Measurements from ENCODE around the gene GPRC5B. TPM values are rescaled to one million over a fixed set of nuclear protein-coding genes. Genes with fewer than 3 reads are reported as not detected.
A peak's percentile ranks its signal among the peaks of the same experiment; 100 is the strongest.

The GPRC5B gene
- 10 to 100 TPM; 24.3 to 88.4 (median 46.9) TPM for total RNA-seq
- polyA plus RNA-seq, result 10 to 100 TPM; 44.7 to 99.9 TPM
- long read RNA-seq, donor 1, full-length matches to known transcripts, result 215 of 312 reads
- long read RNA-seq, donor 1, partial matches to known transcripts, result 53 of 312 reads
- long read RNA-seq, donor 1, other reads (novel, unspliced or antisense), result 44 of 312 reads
- long read RNA-seq, donor 2, full-length matches to known transcripts, result 4 of 4 reads
- long read RNA-seq, donor 2, partial matches to known transcripts, result 0 of 4 reads
- long read RNA-seq, donor 2, other reads (novel, unspliced or antisense), result 0 of 4 reads
- long read RNA-seq, donor 3, full-length matches to known transcripts, result 83 of 110 reads
- long read RNA-seq, donor 3, partial matches to known transcripts, result 6 of 110 reads
- long read RNA-seq, donor 3, other reads (novel, unspliced or antisense), result 21 of 110 reads

DNA sequence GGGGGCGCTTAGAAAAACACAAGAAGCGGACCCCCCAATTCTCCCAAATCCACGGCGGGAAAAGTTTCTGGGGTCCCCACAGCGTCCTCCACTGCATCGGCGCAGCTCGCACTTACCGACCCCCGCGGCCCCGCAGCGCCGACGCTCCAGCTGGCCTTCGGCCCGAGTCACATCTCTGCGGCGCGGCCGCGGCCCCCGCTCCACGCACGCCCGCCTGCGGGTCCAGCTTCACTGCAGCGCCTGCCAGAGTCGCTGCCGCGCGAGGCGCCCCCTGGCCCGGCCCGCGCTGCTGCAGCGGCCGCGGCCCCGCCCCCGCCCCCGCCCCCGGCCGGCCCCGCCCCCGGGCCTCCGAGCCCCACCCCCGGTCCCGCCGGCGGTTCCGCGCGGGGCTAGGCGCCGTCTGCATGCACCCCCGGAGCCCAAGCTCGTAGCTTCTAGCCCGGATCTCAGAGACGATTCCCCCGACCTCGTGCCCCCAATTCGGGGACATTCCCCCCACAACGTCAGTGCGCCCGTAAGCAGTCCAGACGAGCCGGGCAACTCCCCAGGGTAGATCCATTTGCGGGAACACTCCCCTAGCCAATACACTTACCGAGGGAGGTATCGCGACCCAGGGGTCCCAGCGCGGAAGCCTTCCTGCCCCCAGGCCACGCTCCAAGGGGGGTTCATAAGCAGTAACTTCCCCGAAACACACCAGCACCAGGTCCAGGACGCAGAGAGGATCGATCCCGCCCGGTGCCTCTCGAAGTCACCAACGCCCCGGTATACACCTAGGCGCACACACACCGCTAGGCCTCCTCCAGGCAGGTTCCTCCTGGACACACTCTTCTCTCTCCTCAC is at the start of gene GPRC5B:
Gene GPRC5B, minus strand, starts transcription at position 238 of the 840 bp plus-strand sequence. CDS start 12,003 bp downstream, outside the sequence.
- Histone ChIP-seq H3K27ac (peak within 1 kb of the TSS; percentile 48 to 70), H3K36me3 (no peaks in the 10 kb centered on the region), H3K9me3 (no peaks in the 10 kb centered on the region), H3K4me1 (ENCODE audit: insufficient read depth) (peaks cover 14% of the 10 kb centered on the region), H3K27me3 (no peaks in the 10 kb centered on the region), H3K4me3 (peak within 1 kb of the TSS; percentile 62)
- WGBS, 3 donors, result 2 to 4% (median 3%) methylated on average over 38 to 84 of the region's 85 CpGs
- DNase-seq, result peak; percentile 62 to 82 (median 76)
- TF ChIP-seq POLR2A (IDR thresholded peaks at IDR 0.05) (no peak), EP300 (IDR thresholded peaks at IDR 0.05) (no peak), CTCF (IDR thresholded peaks at IDR 0.05) (no peak)
- intact Hi-C loops (cut with DNase I), result loop anchor here (2.0 to 5.0 kb wide), 5 partner anchors 168 to 323 kb away; partner anchors contain the start of genes IQCK (in 1 of the 4) and KNOP1 (in 1 of the 4)

DNA sequence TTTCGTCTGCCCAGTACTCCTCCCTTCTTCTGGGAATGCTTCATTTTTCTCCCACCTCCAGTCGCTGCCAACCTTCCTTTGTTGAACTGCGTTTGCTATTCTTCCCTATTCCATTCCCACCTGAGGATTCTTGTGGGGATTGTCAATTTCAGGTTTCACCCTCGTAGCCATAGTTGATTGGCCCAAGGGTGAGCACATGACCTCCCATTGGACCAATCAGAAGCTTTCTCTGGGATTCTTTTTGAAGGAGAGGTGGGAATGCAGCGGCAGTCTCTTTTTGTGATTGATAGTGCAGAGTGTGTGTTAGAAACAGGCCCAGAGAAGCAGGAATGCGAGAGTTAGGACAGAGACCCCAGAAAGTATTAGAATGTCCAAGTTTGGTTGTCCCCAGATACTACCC is 49.1 kb upstream of the GPRC5B start:
- no peaks in the 10 kb centered on the region for H3K4me1 ChIP-seq (ENCODE audit: insufficient read depth)
- no peak for TF ChIP-seq EP300 (IDR thresholded peaks at IDR 0.05)
- TF ChIP-seq POLR2A (IDR thresholded peaks at IDR 0.05), result no peak
- TF ChIP-seq CTCF (IDR thresholded peaks at IDR 0.05), result no peak
- H3K4me3 ChIP-seq, result no peak overlapping the region
- no peaks in the 10 kb centered on the region for H3K36me3 ChIP-seq
- H3K27ac ChIP-seq, result no peak overlapping the region
- intact Hi-C loops (cut with DNase I), result no loop called here
- no peaks in the 10 kb centered on the region for H3K27me3 ChIP-seq
- WGBS, 3 donors, result 57 to 73% (median 59%) methylated on average over 6 of the region's 6 CpGs
- no peak for DNase-seq
- H3K9me3 ChIP-seq, result no peaks in the 10 kb centered on the region

DNA sequence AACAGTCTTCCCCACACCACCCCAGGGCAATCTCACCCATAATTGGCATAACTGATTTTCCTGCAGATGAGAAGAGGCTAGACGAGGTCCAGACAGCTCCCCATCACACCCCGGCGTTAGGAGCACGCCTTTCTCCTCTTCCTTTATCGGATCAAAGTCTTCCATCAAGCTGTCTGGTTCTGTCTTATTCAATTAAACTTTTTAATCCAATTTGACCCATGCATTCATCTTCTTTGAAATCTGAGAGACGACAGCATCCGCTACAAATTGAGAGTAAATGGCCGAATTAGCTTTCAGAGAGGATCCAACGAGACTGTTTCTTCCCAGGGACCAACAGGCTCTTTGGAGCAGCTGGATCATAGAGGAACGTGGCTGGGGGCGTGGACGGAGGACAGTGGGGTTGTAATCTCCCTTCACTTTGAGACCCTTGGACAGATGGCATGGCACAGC is 44.4 kb upstream of the GPRC5B start:
- intact Hi-C loops (cut with DNase I), result no loop called here
- no peaks in the 10 kb centered on the region for H3K4me1 ChIP-seq (ENCODE audit: insufficient read depth)

More for the DNA sequence above, 44.4 kb upstream of the GPRC5B start:
- no peak for DNase-seq
- Histone ChIP-seq H3K27ac (no peak overlapping the region), H3K27me3 (no peaks in the 10 kb centered on the region), H3K36me3 (no peaks in the 10 kb centered on the region), H3K9me3 (no peaks in the 10 kb centered on the region), H3K4me3 (no peak overlapping the region)
- WGBS, 3 donors, result 73 to 76% (median 73%) methylated on average over 12 of the region's 12 CpGs
- no peak for TF ChIP-seq CTCF (IDR thresholded peaks at IDR 0.05)
- no peak for TF ChIP-seq POLR2A (IDR thresholded peaks at IDR 0.05)
- no peak for TF ChIP-seq EP300 (IDR thresholded peaks at IDR 0.05)
